Measurements from ENCODE around the gene IL4R. TPM values are rescaled to one million over a fixed set of nuclear protein-coding genes. Genes with fewer than 3 reads are reported as not detected.

The IL4R gene
- total and polyA plus RNA-seq, 2 of the 13 experiments (the other 11 are each of a cell fraction or from before 2014, with no cell fraction given): 15.9 to 49.6 TPM

DNA sequence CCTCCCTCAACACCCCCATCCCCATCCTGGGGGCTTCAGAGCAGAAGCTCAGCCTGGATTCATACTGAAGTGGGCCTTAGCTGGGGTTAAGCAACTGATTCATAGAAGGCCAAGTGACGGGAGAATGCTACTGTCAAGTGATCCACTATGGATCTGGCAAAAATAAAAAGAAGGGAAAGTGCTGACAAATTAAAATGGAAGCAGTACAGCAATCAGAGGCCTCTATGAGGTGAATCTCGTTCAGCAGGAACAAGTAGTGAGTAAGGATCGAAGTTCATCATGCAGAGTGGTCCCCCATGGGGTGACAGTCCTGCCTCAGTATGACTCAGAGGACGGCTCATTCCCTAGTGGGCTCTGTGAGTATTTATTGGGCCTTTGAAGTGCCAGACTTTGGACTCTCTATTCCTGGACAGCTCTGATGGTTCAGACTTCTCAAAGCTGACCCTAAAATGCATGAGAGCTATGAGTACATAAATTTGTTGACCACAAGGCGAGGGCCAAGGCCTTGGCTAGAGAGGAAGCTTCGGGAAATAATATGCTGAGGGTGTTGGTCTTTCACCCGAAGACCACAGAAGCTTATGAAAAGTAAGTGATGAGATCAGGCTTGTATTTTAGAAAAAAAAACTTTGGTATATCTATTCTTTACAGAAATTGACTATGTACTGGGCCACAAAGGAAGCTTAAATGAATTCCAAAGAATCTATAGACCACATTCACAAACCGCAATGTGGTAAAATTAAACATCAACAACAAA, 39.9 kb upstream of the IL4R start (continued):
- TF ChIP-seq, protein P1, sequence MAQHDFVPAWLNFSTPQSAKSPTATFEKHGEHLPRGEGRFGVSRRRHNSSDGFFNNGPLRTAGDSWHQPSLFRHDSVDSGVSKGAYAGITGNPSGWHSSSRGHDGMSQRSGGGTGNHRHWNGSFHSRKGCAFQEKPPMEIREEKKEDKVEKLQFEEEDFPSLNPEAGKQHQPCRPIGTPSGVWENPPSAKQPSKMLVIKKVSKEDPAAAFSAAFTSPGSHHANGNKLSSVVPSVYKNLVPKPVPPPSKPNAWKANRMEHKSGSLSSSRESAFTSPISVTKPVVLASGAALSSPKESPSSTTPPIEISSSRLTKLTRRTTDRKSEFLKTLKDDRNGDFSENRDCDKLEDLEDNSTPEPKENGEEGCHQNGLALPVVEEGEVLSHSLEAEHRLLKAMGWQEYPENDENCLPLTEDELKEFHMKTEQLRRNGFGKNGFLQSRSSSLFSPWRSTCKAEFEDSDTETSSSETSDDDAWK (CRISPR knock-in tag; IDR thresholded peaks at IDR 0.05): no peak
- no peak; the same call in 1 of the 2 replicates for TF ChIP-seq ZNF451 (CRISPR knock-in tag; IDR thresholded peaks at IDR 0.05)
- TF ChIP-seq EED (CRISPR knock-in tag; IDR thresholded peaks at IDR 0.05): no peak
- TF ChIP-seq HCFC1 (IDR thresholded peaks at IDR 0.05; ENCODE audit: low read depth, low read length): 0 out of 2 replicates have a peak, but pooled peaks have one; percentile 22
- no peak for TF ChIP-seq GATA4 (IDR thresholded peaks at IDR 0.05; ENCODE audit: borderline replicate concordance, low read depth)
- no peak for TF ChIP-seq NFE2 (CRISPR knock-in tag; IDR thresholded peaks at IDR 0.05)
- TF ChIP-seq NR2F1 (CRISPR knock-in tag; IDR thresholded peaks at IDR 0.05): peak; percentile 87 to 98
- TF ChIP-seq CBX5 (CRISPR knock-in tag; IDR thresholded peaks at IDR 0.05; ENCODE audit: borderline replicate concordance): peak; percentile 89; the same call in 1 of the 2 replicates
- TF ChIP-seq NCOA2 (CRISPR knock-in tag; IDR thresholded peaks at IDR 0.05): peak; percentile 98
- TF ChIP-seq, protein P2, sequence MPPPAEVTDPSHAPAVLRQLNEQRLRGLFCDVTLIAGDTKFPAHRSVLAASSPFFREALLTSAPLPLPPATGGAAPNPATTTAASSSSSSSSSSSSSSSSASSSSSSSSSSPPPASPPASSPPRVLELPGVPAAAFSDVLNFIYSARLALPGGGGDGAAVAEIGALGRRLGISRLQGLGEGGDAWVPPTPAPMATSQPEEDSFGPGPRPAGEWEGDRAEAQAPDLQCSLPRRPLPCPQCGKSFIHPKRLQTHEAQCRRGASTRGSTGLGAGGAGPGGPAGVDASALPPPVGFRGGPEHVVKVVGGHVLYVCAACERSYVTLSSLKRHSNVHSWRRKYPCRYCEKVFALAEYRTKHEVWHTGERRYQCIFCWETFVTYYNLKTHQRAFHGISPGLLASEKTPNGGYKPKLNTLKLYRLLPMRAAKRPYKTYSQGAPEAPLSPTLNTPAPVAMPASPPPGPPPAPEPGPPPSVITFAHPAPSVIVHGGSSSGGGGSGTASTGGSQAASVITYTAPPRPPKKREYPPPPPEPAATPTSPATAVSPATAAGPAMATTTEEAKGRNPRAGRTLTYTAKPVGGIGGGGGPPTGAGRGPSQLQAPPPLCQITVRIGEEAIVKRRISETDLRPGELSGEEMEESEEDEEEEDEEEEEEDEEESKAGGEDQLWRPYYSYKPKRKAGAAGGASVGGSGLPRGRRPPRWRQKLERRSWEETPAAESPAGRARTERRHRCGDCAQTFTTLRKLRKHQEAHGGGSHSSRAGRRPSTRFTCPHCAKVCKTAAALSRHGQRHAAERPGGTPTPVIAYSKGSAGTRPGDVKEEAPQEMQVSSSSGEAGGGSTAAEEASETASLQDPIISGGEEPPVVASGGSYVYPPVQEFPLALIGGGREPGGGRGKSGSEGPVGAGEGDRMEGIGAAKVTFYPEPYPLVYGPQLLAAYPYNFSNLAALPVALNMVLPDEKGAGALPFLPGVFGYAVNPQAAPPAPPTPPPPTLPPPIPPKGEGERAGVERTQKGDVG (CRISPR knock-in tag; IDR thresholded peaks at IDR 0.05; ENCODE audit: borderline replicate concordance): peak; percentile 57; the same call in 1 of the 2 replicates
- TF ChIP-seq ZBTB8A (CRISPR knock-in tag; IDR thresholded peaks at IDR 0.05; ENCODE audit: borderline replicate concordance, low read depth): no peak
- TF ChIP-seq, protein P3, sequence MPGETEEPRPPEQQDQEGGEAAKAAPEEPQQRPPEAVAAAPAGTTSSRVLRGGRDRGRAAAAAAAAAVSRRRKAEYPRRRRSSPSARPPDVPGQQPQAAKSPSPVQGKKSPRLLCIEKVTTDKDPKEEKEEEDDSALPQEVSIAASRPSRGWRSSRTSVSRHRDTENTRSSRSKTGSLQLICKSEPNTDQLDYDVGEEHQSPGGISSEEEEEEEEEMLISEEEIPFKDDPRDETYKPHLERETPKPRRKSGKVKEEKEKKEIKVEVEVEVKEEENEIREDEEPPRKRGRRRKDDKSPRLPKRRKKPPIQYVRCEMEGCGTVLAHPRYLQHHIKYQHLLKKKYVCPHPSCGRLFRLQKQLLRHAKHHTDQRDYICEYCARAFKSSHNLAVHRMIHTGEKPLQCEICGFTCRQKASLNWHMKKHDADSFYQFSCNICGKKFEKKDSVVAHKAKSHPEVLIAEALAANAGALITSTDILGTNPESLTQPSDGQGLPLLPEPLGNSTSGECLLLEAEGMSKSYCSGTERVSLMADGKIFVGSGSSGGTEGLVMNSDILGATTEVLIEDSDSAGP (CRISPR knock-in tag; IDR thresholded peaks at IDR 0.05; ENCODE audit: borderline replicate concordance): peak; percentile 34; the same call in 1 of the 2 replicates
- TF ChIP-seq MZF1 (CRISPR knock-in tag; IDR thresholded peaks at IDR 0.05; ENCODE audit: borderline replicate concordance): no peak
- no peak; the same call in 1 of the 2 replicates for TF ChIP-seq DR1 (CRISPR knock-in tag; IDR thresholded peaks at IDR 0.05)
- peak; percentile 72 for TF ChIP-seq ATF1 (CRISPR knock-in tag; IDR thresholded peaks at IDR 0.05)
- TF ChIP-seq MLLT10 (CRISPR knock-in tag; IDR thresholded peaks at IDR 0.05): no peak
- peak; percentile 63; the same call in 1 of the 2 replicates for TF ChIP-seq ZSCAN25 (CRISPR knock-in tag; IDR thresholded peaks at IDR 0.05)
- peak; percentile 65 for TF ChIP-seq ZNF263 (CRISPR knock-in tag; IDR thresholded peaks at IDR 0.05)

Data from HepG2 (cell line).